ENCODE data around the gene MAD1L1.

DNA sequence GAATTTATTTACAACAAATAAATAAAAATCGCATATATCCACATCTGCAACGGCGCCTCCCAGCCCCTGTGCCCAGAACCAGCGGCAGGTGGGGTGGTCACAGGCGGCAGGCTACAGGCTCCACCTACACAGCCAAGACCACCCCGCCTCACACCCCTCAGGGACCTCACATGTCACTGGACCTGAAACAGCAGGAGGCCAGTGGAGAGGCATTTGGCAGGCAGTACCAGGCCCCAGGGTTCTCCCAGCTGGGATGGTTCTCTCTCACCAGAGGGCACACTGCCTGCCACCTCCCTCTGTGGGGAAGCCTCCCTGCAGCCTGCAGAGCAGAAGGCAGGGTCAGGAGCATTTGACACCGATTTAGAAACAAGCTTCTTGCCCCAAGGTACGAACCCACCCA is 81.5 kb downstream of the MAD1L1 start:
- TF ChIP-seq, protein P1, sequence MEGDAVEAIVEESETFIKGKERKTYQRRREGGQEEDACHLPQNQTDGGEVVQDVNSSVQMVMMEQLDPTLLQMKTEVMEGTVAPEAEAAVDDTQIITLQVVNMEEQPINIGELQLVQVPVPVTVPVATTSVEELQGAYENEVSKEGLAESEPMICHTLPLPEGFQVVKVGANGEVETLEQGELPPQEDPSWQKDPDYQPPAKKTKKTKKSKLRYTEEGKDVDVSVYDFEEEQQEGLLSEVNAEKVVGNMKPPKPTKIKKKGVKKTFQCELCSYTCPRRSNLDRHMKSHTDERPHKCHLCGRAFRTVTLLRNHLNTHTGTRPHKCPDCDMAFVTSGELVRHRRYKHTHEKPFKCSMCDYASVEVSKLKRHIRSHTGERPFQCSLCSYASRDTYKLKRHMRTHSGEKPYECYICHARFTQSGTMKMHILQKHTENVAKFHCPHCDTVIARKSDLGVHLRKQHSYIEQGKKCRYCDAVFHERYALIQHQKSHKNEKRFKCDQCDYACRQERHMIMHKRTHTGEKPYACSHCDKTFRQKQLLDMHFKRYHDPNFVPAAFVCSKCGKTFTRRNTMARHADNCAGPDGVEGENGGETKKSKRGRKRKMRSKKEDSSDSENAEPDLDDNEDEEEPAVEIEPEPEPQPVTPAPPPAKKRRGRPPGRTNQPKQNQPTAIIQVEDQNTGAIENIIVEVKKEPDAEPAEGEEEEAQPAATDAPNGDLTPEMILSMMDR (conservative IDR thresholded peaks at IDR 0.05; ENCODE audit: low read depth, low read length) = no peak
- no peak for TF ChIP-seq EZH2 (IDR thresholded peaks at IDR 0.05; ENCODE audit: borderline replicate concordance, low read depth, low read length, poor library complexity, severe bottlenecking)
